GM23248 (cell line): Measurements from ENCODE around the gene SERTM2.

Source experiments
- EZH2 ChIP-seq: fragments of 200-600 bp; sonication (generic); IDR thresholded peaks from 2 replicates; pipeline ENCODE4 v1.6.1; 2018; ENCODE audit warnings: antibody characterized with exemption, mild to moderate bottlenecking; ENCODE audit not compliant: insufficient read depth, poor library complexity, severe bottlenecking
- EZH2phosphoT487 ChIP-seq: fragments of 200-600 bp; sonication (generic); IDR thresholded peaks from 2 replicates; pipeline ENCODE4 v1.6.1; 2018; ENCODE audit warnings: antibody characterized with exemption, moderate library complexity, mild to moderate bottlenecking, low read depth; ENCODE audit not compliant: insufficient read depth

- TF ChIP-seq EZH2phosphoT487 (no peak), EZH2 (no peak)
Measured at GRCh38 chrX:111555406-111555958, 44.0 kb downstream of the SERTM2 start.
